NCI-H2107 (cell line): ENCODE results near the gene GPC3.

ENCODE experiments used
- DNase-seq: peaks from one replicate; lab custom pipeline; 2025; lab: John Stamatoyannopoulos, UW

The GPC3 gene

DNA sequence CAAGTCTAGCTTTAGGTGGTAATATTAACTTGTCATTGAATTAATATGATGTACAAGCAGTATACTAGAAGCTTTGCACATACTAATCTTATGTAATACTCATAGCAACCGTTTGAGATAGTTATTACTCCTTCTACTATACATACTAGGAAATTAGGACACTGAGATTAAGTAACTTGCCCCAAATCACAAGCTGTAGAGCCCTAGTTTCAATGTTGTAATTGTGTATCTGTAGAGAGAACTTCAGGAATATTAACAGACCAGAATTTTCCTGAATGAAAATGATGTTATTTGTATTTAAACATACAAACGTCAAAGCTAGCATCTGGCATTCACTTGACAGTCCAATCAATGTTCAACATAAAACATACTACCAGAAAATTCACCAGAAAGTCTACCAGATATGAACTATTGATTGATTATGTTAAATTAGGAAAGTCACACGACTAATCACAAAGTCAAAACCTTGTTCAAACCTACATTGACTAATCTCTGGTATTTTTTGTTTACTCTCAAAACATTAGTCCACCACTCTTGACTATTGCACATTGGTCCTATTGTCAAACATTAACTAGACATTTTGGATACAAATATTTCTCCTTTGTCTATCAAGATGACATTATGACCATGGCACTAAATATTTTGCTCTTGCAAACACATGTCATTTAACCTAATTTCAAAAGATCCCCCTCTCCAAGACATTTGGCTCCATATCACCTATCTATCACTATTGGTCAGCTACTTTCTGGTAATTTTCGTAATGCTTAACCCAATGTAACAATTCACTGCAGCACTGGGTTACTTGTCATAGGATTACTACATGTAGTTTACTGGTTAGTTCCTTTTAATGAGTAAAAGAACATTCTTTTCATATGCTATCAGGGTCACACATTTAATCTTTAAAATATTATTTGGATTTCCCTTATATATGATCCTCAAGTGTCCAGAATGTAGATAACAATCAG is 100.7 kb downstream of the GPC3 start:
- no peak for DNase-seq

DNA sequence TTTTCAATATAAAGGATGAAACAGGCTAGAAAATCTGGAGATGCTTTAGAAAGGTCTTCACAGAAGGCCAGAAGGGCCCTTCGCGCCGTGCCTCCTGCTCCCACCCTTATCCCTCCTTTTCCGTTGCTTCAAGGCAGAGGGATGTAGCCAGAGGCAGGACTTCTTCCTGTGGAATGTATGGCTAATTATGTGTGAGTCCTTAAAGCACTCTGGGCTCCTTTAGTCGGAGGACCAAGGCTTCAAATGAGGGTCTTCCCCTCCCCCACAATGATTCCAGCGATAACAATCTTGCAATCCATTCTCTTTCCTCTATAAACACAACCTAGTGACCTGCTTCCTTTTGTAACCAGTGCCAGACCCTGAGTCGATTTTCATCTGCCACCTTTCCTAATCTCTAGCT is 103.5 kb downstream of the GPC3 start:
- DNase-seq = no peak

DNA sequence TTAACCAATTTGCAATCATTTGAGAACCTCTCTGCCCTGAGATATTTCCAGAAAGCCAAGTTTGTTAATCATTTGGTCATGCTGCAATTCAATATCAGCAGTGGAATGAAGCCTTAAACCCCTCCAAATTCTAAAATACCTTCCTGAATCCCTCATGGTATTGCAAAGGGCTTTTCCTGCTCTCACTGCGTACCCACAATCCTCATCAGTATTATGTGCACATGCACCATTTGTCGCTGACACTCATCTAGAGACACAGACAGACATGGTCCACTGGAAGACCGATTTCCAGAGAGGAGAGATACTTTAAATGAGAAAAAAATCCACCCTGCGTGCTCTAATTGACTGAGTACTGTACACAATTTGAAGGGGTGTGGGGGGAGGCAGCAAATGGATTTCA is 104.4 kb downstream of the GPC3 start:
- DNase-seq = no peak

DNA sequence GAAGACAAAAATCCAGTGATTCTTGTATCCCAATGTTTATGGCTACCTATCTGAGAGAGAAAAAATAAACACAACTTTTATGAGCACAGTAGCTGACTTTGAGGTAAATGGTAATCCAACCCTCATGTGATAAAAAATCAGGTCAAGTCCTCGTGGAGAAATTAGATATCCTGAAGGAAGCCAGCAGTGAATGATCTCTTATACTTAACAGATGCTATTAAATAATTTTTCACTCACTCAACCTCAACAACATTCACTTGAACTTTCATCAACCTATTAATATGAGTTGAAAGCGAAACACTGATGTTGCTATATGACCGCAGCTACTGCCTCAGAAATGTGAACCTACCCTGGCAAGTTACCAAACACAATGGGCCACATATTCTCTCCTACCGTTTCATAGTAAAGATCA is 105.4 kb downstream of the GPC3 start:
- DNase-seq = peak; percentile 1

DNA sequence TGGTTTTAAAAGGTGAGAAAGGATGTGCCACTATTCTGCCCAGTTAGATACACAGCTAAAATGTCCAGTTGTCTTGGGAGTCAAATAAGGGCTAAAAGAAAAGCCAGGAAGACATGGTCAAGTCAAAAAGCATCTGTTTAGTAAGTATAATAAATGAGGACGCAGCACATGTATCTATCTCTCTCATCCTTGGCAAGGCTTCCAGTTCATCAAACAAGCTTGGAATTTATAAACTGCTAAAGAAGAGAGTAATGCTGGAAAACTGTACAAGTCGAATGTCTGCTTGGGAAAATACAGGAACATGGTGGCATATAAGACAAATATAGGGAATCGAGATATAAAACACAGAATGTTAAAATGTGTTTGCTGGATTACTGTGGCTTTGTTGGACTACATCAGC is 106.7 kb downstream of the GPC3 start:
- no peak for DNase-seq

DNA sequence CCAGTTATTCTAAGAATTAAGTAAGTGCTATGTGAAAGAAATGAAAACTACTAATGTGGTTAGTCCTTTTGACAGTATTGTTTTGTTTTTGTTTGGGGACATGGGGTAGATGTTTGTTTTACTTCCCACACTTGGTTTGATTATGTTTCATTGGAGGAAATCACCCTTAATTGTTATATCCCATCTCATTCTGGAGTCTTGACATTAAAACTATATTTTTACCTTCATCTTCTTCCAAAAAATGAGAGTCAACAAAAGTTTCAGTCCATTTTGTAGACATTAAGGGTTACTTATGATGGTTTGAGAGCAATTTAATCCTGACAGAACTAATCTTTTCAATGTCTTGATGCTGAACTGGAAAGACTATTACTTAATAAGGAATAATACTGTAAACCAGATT is 108.7 kb downstream of the GPC3 start:
- DNase-seq = no peak

DNA sequence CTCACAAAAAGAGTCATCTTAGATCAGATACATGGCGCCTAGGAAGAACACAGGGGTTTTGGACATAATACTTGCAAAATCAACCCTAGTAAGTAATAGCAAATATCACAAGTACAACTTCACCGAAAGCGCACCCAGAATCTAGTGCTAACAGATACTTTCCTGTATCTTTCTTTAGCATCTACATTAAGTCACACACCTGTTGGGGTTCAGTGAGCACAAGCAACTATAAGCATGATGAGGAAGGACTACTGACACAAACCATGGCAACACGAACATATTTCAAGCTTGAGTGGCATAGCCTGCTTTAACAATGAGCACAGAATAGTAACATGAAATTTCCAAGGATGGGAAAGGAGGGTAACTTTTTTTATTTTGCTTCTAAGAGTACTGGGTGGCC is 116.1 kb downstream of the GPC3 start:
- DNase-seq = no peak

DNA sequence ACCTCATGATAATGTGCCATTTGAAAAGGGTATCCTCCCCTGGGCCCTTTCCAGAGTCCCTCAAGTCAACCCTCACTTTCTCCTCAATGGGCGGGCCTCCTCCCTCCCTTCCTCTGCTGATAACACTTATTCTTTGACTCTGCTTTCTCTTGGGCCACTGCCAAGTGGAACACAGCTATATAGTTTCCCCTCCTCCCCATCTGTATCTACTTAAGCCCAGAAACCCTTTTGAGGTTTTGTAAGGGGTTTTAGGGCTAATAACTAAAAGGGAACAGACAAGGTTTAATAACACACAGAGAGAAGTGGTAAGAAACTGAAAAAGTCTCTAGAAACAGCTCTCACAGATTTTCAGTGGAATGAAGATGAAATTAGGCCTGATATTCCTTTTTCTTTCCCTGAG is 116.7 kb downstream of the GPC3 start:
- no peak for DNase-seq

DNA sequence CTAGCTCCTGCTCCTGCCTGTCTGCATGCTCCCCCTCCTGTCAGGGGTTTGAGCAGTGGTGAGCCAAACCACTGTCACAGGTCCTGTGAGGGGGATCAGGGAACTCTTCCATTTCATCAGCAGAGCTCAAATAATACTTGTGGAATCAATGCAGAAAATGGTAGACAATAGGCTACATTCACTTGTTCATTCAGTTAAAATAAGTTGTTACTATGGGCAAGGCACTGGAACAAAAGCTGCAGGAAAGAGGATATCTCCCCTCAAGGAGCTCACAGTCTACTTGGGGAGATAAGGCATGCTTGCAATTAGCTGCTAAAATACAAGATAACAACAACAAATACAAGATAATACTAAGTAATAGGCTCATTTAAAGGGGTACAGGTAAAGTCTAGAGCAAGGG is 117.1 kb downstream of the GPC3 start:
- no peak for DNase-seq

DNA sequence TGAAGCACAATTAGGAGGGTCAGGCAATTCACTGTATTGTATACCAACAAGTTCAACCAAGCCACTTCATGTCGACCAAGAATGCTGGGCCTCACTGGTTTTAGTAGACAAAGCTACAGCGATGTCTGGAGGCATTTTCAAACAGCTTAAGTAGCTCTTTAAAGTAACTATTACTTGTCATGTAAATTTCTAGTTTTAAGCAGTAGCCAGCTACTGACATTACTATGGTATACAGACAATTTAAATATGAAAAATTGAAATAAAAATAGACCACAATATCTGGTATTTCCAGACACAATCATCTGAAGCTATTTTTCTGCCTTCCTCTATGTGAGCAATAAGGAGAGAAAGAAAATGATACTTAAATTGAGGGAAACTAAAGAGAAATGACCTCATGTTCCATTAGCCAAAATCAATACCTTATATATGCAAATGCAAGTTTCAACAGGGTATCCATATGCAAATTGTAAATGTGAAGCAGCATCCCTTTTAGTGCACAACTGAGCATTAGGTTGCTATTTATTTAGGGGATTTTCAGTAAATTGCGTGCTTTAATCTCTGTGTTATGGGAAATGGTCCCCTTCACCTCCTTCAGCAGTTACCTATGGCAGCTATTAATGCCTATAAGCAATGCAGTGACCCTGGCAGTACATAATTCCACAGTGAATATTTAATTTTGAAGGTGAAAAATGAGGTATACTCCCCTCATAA is 119.5 kb downstream of the GPC3 start:
- no peak for DNase-seq

DNA sequence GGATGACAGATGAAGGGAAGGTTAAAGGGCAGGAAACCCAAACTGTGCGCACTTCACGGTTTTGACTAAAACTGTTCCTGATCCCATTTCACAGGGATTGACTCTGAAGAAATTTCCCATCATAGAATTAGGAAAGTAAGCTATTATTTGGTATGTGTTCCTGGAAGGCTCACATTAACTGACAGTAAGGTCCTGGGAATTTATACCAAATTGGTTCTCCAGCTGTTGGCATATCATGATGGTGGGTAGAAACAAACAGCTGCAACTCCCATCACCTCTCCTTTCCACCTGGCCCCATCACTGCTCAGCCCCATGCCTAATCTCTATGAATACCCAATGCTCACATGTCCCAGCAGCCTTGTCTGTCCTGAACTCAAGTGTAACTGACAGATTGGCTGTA is 121.2 kb downstream of the GPC3 start:
- DNase-seq = no peak

DNA sequence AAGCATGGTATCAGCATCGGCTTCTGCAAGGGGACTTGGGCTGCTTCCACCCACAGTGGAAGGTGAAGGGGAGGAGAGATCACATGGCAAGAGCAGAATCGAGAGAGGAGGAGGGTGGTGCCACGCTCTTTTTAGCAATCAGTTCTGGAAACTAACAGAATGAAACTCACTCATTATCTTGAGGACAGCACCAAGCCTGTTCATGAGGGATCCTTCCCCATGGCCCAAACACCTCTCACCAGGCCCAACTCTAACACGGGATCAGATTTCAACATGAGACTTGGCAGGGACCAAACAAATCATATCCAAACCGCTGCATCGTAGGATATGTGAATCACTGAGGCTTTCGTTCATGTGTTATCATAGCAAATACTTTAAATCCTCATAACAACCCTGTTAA is 125.5 kb downstream of the GPC3 start:
- DNase-seq = no peak

DNA sequence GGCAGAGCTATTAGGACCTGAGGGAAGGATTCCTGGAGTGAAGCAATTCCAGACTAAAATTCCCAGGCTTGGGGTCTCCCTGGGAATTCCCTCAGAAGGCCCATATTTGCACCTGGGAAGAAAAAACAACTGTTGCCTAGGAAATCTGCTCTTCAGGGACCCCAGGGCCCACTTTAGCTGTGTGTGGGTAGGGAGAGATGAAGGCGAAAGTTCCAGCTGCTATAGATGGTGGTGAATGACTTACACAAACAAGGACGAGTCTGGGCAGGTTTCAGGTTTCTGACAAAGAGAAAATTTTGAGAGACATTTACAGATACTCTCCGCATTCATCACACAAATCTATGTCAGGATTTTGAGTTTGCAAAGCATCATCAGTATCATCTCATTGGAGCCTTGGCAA is 126.1 kb downstream of the GPC3 start:
- no peak for DNase-seq

DNA sequence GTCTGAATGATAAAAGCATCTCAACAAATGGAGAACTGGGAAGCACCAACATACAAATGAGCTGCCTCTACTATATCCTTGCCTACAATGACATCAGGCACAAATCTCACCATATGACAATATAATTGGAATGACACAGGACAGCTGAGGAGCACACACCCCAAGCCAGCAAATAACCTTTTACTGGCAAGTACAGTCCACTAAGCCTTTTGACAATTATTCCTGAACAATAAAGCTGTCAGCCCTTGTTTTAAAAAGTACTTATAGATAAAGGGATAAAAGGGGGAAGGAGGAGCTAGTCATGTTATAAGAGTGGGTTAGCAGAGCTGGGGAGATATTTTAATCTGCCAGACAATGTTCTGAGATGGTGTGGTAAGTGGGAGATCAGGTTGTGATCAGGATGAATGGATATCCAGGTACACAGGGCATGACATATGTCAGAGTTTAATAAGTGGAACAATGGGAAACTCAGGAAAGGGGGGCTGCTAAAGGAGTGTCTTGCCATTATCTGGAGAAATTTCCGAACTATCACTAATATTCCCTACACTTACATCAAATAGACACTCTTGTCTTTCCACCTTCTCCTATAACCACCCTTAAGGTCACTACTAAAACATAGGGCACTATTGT is 127.6 kb downstream of the GPC3 start:
- no peak for DNase-seq

DNA sequence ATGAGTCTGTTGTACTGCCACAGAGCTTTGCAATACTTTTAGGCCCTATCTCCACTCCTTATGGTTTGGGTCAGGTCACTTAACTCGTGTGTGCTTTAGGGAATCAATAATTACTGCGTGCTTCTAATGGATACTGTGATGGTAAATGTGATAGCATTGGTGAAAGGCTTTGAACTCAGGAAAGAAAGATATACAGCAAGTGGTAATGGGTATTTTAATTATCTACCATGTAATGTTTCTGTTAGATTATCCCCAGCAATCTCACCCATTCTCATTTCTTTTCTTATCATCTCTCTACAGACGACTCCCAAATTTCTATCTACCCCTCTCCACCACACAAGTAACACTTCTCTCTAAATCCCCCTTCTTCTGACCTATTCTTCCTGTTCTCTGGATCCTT is 128.6 kb downstream of the GPC3 start:
- no peak for DNase-seq

DNA sequence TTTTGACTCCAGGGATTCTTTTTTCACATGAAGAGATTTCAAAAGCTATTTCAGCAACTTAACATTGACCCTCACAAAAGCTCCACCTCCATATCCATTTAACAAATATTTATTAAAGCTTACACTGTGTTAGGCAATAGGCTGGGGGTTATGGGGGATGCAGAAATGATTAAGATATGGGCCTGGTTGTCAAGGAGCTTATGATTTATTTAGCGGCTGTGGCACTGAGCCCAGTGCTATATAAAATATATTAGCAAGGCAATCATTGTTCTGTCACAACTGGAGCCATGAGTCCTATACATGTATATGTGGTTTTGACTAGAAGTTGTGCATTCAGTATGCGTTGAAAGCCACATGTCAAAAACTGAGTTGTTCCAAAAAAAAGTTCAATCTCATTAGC is 131.1 kb downstream of the GPC3 start:
- DNase-seq = no peak

DNA sequence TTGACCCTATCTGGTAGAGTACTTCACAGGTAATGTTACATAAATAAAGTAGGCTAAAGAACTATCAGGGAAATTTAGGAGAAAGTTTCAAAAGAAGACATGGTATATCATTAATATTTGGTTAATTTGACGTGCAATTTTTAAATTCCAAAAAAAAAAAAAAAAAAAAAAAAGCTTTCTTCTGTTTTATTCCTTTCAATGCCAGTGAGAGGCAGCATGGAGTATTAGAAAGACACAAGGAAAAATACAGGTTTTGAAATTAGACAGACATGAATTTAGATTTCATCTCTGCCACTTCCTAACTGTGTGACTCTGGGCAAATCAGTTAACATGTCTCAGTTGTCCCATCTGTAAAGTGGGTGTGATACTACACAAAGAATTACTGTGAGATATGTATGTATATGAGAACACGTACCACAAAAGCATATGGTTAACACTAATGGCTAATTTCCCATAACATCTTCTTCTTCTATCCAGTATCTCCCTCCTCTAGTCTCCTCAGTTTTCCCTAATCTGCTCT is 132.5 kb downstream of the GPC3 start:
- DNase-seq = no peak

DNA sequence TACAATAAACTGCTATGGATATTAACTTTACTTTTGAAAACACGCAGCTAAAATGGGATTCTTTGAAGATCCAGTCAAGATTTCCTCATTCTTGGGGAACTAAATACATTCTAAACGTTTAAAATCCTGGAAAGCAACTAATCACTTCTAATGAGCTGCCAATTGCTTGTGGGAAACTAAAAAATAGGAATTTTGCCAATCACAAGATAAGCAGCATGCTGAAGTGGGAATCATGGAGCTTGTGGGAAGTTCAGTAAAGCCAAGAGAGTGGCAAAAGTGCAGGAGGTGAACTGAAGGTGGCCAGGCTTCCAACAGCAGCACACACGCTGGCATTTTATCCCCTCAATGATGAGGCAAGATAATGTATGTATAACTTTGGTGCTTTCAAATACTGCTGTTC is 133.0 kb downstream of the GPC3 start:
- no peak for DNase-seq

DNA sequence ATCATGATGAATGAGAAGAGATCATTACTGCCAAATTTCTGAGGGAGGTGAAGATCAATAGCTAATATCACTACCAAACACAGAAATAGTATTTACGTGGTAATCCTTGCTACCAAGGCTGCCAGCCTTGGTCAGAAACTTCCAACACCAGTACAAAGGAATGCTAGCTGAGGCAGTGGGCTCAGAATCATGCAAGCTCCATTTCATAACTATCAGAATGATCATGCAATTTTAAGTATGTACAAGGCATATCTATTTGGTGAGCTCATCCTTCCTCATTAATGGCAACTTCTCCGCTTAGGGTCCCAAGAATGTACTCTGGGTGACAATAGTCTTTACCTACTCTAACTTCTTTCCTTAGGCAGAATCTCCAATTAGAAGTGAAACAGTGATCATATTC is 135.0 kb downstream of the GPC3 start:
- no peak for DNase-seq

DNA sequence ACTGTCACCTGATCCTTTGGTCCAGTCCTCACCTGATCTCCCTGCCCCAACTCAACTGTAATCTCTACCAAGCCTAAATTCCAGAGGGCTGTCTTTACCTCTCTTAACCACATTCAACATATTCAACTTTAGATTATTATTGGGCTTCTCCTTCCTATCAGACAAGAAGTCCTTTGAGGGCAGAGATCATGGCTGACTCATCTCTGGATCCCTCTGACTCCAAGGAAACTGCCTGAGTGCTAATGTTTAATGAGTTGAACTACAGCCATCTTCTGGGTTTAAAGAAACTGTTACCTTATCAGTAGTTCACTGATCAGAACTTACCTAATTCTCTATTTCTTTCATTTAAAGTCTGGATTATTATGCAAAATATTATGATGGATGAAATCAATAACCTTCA is 135.7 kb downstream of the GPC3 start:
- no peak for DNase-seq

DNA sequence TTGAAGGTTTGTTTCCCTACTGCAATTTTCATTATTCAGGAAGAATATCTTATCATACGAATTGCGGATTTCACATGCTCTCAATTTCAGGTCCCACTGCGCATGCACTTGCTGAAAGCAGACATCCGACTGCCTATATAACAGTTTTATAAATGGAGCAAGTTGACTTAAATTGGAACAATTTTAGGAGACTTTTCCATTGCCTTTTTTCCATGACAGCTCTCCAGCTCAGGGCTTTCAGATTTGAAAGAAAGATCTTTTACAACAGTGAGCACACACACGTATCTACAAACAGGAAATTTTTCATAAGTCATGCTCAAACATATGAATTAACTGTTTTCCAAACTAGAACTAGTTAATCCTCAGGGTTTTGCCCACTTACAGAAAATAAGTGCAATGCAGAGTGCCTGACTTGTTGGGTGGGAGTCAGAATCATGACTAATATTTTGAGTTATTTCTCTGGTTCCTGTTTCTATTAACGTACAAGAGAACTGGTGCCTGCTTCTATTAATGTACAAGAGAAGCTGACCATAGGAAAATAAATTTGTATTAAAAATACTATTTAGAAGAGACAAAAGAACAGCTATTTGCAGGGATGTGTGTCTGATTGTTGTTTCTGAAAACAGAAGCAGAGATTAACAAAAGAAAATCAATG is 137.9 kb downstream of the GPC3 start:
- no peak for DNase-seq

DNA sequence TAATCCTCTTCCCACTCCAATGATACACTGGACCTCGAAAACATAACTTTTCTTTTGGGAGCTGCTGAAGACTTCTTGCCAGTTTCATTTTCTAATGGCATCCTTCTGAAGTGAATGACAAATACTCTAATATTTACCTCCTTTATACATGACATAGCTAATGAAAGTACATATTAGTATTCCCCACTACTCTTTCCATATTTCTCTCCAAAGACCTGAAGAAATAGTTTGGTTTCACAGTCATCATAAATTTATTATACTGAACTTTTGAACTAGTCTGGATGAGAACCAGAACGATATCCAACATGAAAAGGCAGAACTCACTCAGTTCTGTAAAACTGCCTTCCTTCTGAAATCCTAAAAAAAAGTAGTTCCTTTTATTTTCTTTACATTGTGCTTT is 139.1 kb downstream of the GPC3 start:
- DNase-seq = no peak
